SHP77 (cell line): ENCODE measurements around the gene SLC66A2.
A peak's percentile ranks its signal among the peaks of the same experiment; 100 is the strongest.
"Not testable (repeated sequence)": the region's sequence is repeated elsewhere in the genome, so short reads cannot be mapped to it uniquely, and the experiment has no call there.

Experiments used
- DNase-seq, 2 experiments: peaks; one replicate each; lab custom pipeline; 2025; lab: John Stamatoyannopoulos, UW

SLC66A2 gene

GRCh38 chr18:79866889-79867574 is 84.4 kb downstream of the SLC66A2 start:
- no peak for DNase-seq

GRCh38 chr18:79865951-79866350 is 85.5 kb downstream of the SLC66A2 start:
- DNase-seq = not testable (repeated sequence)

GRCh38 chr18:79864955-79865354 is 86.5 kb downstream of the SLC66A2 start:
- not testable (repeated sequence) for DNase-seq

GRCh38 chr18:79864006-79864725 is 87.3 kb downstream of the SLC66A2 start:
- DNase-seq = no peak

GRCh38 chr18:79863161-79864005 is 88.1 kb downstream of the SLC66A2 start:
- no peak for DNase-seq

GRCh38 chr18:79862562-79862961 is 88.9 kb downstream of the SLC66A2 start:
- DNase-seq = no peak

DNA sequence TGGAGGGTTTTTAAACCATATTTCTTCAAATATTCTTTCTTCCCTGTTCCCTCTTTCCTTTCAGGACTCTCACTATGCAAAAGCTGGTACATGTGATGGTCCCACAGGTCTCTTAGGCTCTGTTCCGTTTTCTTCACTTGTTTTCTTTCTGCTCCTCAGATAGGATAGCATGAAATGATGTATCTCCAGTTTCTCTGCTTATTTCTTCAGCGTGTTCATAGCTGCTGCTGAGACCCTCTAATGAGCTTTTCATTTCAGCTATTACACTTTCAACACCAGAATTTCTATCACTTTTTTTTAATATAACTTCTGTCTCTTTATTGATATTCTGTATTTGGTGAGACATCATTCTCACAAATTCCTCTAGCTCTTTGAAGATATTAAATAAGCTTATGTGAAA is 89.8 kb downstream of the SLC66A2 start:
- no peak for DNase-seq

- DNase-seq = no peak
Measured at GRCh38 chr18:79859314-79859713, 92.1 kb downstream of the SLC66A2 start.

DNA sequence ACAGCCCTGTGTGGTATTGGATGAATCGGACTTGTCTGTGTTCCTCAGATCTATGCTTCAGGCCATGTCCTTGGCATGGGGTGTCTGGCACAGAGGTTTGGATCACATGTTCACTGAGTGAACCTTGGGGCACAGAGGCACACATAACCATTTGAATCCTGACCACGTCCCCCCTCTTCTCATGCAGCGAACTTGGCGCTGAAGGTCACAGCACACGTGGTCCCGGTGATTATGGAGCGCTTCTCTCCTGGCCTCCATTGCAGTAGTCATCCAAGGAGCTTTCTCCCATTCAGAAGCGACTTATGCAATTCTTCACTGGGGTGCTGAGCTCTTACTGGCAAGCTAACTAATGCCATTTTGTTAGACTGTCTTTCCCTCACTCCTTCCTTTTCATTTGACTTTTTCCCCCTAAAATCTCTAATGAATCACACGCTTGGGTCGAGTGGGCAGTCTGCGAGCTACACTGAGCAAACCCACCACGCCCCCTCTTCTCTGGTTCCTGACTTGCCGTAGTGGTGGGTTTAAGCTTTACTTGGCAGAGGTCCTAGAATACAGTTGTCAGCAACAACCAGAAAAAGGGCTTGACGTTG is 94.3 kb downstream of the SLC66A2 start:
- DNase-seq = no peak

- peak; percentile 33 to 76 for DNase-seq
Measured at GRCh38 chr18:79856119-79857007, 95.1 kb downstream of the SLC66A2 start.

DNA sequence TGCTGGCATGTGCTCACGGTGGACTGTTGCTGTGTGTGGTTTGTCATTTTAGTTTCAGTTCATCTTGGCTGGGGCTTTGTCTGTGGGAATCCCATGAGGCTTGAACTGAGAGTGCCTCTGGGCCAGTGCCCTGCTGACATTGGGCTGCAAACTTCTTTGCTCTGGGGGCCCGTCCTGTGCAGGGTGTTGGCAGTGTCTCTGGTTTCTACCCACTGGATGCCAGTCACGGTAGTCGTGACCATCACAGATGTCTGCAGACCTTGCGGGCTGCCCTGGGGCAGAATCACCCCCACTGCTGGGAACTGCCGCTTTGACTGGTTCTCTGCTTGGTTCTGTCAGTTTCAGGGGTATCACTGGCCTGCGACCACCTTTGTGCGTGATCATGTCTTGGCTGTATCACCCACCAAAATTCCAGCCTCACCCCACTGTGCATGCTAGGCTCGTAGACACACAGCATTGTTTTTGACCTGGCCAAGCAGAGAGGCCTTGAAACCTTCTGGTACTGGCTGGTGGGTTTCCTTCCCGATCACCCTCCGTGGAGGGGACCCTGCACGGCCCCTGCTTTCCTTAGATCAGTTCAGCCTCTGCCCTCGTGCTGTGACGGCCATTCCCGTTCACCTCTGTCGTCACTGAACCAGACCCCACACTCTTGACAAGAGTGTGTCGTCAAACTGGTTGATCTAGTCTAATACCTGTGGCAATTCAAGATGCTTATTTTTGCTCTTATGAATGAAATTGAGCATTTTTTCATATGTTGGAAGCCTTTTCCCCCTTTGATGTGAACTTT is 96.1 kb downstream of the SLC66A2 start:
- no peak for DNase-seq

GRCh38 chr18:79853993-79854364 is 97.5 kb downstream of the SLC66A2 start:
- DNase-seq = no peak

DNA sequence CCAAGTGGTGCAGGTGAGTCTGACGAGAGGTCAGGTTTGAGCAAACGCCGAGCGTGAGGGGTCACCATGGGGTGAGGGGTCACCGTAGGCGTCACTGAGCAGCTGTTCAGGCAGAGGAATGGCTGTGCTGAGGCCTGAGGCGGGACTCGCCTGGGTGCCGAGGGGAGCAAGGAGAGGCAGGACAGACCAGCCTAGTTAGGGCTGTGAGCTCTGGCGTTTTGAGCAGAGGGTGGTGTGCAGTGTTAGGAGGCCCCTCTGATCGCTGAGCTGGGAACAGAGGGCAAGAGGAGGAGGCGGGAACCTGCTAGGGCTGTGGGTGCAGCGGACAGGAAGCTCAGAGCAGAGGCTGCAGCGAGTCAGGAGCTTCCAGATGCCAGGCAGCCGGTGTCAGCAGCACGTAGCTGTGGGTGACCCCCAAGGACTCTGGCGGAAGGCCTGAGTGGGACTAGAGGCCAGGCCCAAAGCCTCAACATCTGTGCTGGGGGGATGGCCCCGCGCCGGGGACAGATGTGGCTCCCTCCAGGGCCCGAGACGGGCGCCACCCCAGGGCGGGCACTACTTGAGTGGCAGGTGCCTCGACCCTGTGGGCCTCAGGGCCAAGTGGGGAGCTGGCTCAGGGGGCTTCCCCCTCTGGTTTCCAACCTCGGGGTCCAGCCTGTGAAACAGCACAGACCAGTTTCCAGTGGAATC is 98.0 kb downstream of the SLC66A2 start:
- no peak for DNase-seq

DNA sequence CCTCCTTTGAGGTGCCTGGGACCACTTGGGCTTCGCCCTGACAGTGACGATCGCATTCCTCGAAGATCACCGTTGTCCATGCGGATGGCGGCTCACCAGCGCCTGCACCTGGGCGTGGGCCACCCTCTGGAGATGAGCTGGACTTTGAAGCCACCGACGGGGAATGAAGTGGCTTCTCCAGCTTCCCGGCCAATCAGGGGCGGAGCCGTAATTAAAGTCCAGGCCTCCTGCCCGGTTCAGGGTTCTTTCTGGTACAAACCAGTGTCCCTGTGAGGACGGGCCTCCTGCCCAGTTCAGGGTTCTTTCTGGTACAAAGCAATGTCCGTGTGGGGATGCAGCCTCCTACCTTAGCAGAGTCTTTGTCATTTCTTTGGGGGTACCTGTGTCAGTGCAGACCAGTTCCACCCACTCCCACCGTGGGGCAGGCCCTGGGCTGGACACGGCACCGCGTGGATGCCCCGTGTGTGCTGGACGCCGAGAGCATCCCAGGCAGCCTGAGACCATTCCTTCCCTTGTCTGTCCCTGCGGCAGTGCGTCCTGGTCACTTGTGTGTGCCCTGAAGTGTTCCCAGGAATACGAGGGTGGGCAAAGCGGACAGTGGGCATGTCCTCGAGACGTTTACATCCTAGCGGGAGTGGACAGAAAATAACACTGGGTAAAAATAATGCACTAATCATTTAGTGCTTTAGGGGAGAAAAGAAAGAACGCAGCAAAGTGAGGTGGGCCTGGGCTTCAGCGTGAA is 98.7 kb downstream of the SLC66A2 start:
- no peak for DNase-seq
